ENCODE data around the gene GLI3. TPM values are rescaled to one million over a fixed set of nuclear protein-coding genes. Genes with fewer than 3 reads are reported as not detected.

The GLI3 gene
- total RNA-seq, 4 donors from 2014 or later = 8.6 to 12.6 (median 8.7) TPM

- no peak for DNase-seq (ENCODE audit: low spot score in 2 of 2)
- Histone ChIP-seq H3K9me3 (no peaks in the 10 kb centered on the region), H3K27me3 (no peaks in the 10 kb centered on the region), H3K4me3 (no peak overlapping the region), H3K36me3 (peaks cover 0 to 50% (median 0%) of the 10 kb centered on the region in 3 donors), H3K4me1 (no peaks in the 10 kb centered on the region), H3K27ac (no peak overlapping the region)
- no peak for TF ChIP-seq EP300 (IDR thresholded peaks at IDR 0.05)
- no peak for TF ChIP-seq POLR2A (IDR thresholded peaks at IDR 0.05)
- TF ChIP-seq CTCF (IDR thresholded peaks at IDR 0.05) = no peak
Observed at GRCh38 chr7:42033480-42033879, 203.5 kb downstream of the GLI3 start.

DNA sequence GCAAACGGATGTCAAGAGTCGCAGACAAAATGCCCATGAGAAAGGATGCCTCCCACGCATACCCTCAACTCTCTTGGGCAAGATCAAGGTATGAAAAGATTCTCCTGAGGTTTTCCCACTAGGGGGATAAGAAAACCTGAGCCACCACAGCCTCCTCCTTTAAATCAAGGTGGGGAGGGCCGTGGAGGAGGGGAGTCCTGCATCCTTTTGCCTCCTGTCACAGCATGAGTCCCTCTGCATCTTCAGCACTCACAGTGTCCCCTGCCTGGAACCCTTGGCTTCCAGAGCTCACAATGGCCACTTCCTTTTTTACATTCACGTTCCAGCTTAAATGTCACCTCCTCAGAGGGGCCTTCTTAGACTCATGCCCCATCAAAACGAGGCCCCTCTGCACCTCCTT lies 207.6 kb downstream of the GLI3 start:
- Histone ChIP-seq H3K4me3 (no peak overlapping the region), H3K27ac (no peak overlapping the region), H3K27me3 (no peaks in the 10 kb centered on the region), H3K36me3 (peaks cover 0 to 48% (median 0%) of the 10 kb centered on the region in 3 donors), H3K4me1 (no peaks in the 10 kb centered on the region), H3K9me3 (no peaks in the 10 kb centered on the region)
- no peak for TF ChIP-seq POLR2A (IDR thresholded peaks at IDR 0.05)
- no peak for TF ChIP-seq CTCF (IDR thresholded peaks at IDR 0.05)
- no peak for TF ChIP-seq EP300 (IDR thresholded peaks at IDR 0.05)
- no peak for DNase-seq (ENCODE audit: low spot score in 2 of 2)
- WGBS, 2 donors = 77 to 79% methylated on average over 6 of the region's 6 CpGs

GRCh38 chr7:42027521-42027920 lies 209.5 kb downstream of the GLI3 start:
- Histone ChIP-seq H3K36me3 (peaks cover 0 to 47% (median 0%) of the 10 kb centered on the region in 3 donors), H3K27me3 (no peaks in the 10 kb centered on the region), H3K27ac (no peak overlapping the region), H3K9me3 (no peaks in the 10 kb centered on the region), H3K4me3 (no peak overlapping the region), H3K4me1 (peaks cover 0 to 11% (median 4%) of the 10 kb centered on the region in 4 donors)
- 68 to 79% methylated on average over 3 of the region's 3 CpGs for WGBS, 2 donors
- no peak for TF ChIP-seq CTCF (IDR thresholded peaks at IDR 0.05)
- no peak for TF ChIP-seq EP300 (IDR thresholded peaks at IDR 0.05)
- no peak for TF ChIP-seq POLR2A (IDR thresholded peaks at IDR 0.05)
- no peak for DNase-seq (ENCODE audit: low spot score in 2 of 2)

DNA sequence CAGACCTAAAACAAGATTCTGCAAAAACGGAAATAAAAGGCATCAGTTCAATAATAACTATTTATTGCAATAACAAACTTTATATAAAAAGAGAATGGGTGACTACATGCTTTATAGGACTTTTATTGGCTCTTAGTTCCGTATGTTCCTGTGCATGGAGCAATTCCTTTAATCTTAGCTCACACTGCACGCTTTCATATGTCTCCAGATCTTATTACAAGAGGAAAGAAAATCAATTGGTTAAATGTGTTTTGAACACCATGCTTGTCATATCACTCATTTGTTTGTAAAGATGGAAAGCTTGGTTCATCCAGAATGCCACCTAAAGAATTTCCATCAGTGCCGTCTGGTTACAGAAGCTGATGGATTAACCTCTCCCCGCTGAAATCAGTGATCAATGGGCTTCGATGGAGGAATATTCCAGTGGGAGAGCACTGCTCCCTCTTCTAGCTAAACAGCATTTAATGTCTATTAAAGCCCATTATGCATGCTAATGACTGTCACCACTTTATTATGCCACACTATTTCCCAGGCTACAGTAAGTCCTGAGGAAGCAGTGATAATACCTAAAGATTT lies 210.3 kb downstream of the GLI3 start:
- TF ChIP-seq EP300 (IDR thresholded peaks at IDR 0.05) (no peak), CTCF (IDR thresholded peaks at IDR 0.05) (no peak), POLR2A (IDR thresholded peaks at IDR 0.05) (no peak)
- DNase-seq (ENCODE audit: low spot score in 2 of 2) = no peak
- H3K27me3 ChIP-seq = no peaks in the 10 kb centered on the region
- no peak overlapping the region for H3K27ac ChIP-seq
- 89 to 93% methylated on average over 6 of the region's 6 CpGs for WGBS, 2 donors
- H3K36me3 ChIP-seq = peaks cover 0 to 46% (median 0%) of the 10 kb centered on the region in 3 donors
- no peaks in the 10 kb centered on the region for H3K9me3 ChIP-seq
- H3K4me3 ChIP-seq = no peak overlapping the region
- peaks cover 0 to 13% (median 4%) of the 10 kb centered on the region in 4 donors for H3K4me1 ChIP-seq

- DNase-seq (ENCODE audit: low spot score in 2 of 2) = no peak
- TF ChIP-seq POLR2A (IDR thresholded peaks at IDR 0.05) (no peak), EP300 (IDR thresholded peaks at IDR 0.05) (no peak), CTCF (IDR thresholded peaks at IDR 0.05) (no peak)
- WGBS, 2 donors = 85 to 93% methylated on average over 15 of the region's 15 CpGs
- Histone ChIP-seq H3K9me3 (no peaks in the 10 kb centered on the region), H3K4me3 (no peak overlapping the region), H3K4me1 (peaks cover 0 to 13% (median 4%) of the 10 kb centered on the region in 4 donors), H3K27me3 (no peaks in the 10 kb centered on the region), H3K27ac (no peak overlapping the region), H3K36me3 (peaks cover 0 to 46% (median 0%) of the 10 kb centered on the region in 3 donors)
Observed at GRCh38 chr7:42025635-42026375, 211.2 kb downstream of the GLI3 start.

All from tibial nerve (tissue), 4 donors.